GM18505 (cell line): ENCODE results near the gene CD2BP2.
"Not testable (repeated sequence)": the region's sequence is repeated elsewhere in the genome, so short reads cannot be mapped to it uniquely, and the experiment has no call there.

Experiments
- ATAC-seq: cut with Tn5 transposase; IDR thresholded peaks from one replicate; pipeline ENCODE4 v1.9.1; 2021; ENCODE audit not compliant: unreplicated experiment
- POLR2A ChIP-seq: IDR thresholded peaks from 4 replicates; pipeline ENCODE4 v1.6.1; 2011; ENCODE audit warnings: borderline replicate concordance; ENCODE audit not compliant: insufficient read depth, insufficient read length; ENCODE audit errors: extremely low read depth

CD2BP2 gene

DNA sequence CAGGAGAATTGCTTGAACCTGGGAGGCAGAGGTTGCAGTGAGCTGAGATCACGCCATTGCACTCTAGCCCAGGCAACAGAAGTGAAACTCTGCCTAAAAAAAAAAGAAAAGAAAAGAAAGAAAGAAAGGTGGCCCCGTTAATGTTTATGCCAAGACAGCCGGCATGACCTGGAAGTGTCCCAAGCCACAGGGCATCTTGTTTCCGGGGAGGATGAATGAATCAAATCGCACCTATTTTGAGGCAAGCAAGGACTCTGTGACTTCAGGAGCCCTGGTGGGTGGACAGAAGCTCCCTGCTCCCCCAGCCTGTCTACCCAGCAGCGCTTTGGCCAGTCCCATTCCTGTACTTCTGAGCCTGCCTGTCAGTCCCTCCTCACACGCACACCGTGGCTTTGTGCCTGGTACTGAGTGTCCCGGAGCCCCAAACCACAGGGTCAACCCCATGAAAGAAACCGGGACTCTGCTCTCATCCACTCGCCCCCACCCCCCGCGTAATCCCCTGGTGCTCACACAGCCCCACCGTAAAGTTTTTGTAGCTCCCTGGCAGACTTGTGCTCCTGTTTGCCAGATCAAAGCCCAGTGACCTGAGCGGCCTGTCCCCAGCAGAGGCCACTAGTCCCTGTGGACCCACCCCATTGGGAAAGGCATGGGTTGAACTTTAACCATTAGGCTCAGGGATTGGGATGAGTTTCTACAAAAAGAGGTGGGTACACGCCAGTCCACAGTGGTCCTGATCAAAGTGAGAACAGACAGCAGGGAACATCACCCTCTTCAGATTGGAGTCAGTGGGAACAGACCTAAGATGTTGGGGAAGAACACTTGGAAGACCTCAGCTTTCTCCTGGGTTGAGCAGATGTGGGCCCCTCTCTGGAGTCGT lies 19.3 kb downstream of the CD2BP2 start:
- ATAC-seq: no peak
- no peak for TF ChIP-seq POLR2A

DNA sequence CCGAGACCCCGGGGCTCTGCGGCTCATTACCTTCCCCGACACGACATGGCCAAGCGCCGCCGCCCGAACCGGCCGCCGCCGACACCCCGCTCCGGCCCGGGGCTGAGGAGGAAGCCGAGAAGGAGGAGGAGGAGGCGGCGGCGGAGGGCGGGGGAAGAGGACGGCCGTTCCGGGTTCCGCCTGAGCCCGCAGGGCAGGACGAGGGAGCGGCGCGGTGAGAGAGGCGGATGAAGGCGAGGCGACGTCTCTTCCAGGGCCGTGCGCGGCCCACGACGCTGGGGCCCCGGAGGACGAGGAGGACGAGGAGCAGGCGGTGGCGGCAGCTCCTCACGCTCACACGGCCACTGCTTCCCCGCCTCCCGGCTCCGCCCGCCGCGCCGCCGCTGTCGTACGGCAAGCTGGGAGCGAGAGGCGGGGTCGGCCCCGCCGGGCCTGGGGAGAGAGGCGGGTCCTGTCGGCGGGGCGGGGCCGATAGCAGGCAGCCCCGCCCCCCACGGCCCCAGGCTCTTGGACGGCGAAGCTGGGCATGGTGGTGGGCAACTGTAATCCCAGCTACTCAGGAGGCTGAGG lies 20.0 kb downstream of the CD2BP2 start:
- ATAC-seq: peak; percentile 76
- TF ChIP-seq POLR2A: peak; percentile 66

DNA sequence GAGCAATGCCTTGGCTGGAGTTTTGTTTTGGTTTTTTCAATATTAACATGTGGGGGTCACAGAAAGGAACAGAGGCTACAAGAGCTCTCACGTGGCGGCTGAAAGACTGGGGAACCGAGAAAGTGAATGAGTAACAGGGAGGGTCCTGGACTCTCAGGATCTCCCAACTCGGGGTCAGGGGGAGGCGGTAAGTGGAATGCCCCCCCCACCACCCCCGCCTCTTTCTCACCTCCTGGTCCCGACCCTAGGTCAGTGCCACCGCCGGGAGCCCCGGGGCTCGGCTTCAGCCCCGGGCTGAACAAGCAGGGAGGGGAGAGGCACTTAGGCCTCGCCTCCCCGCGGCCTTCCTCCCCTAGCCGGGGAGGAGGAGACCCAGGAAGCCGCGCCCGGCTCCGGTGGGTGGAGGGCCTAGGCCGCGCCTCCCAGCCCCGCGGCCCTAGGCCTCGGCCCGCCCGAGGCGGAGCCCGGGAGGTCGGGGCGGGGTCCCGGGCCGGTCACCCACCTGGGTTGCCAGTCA lies 20.6 kb downstream of the CD2BP2 start:
- ATAC-seq: peak; percentile 86

DNA sequence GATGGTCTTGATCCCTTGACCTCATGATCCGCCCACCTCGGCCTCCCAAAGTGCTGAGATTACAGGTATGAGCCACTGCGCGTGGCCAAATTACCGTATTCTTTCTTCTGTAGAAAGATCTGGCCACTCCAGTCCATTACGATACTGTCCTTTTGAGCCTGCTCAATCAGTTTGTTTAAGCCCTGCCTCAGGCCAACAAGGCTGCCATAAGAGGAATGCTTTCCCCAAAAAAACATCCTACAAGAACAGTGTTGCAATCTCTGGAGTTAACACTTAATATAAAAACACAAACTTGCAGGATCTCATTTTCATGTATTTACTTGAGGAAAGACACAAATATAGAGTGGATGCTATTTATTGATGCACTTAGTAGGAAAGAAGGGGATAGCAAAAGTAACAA lies 30.9 kb downstream of the CD2BP2 start:
- ATAC-seq: not testable (repeated sequence)

DNA sequence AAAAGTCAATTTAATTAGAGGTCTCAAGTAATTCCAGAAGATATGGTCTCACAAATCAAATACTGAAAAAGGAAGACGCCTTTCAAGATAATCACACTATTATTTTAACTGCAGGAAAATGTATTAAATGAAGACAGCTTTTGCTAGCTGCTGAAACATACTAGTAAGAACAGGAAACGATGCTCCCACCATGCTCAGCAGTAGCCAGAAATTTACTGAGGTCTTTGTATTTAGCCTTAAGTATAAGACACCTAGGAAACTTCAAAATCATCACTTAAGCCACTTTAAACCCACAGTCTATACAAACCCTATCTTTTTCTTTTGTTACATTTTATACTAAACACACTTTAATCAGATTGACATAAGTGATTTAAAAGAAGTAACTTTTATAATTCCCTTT lies 36.5 kb downstream of the CD2BP2 start:
- ATAC-seq: not testable (repeated sequence)

DNA sequence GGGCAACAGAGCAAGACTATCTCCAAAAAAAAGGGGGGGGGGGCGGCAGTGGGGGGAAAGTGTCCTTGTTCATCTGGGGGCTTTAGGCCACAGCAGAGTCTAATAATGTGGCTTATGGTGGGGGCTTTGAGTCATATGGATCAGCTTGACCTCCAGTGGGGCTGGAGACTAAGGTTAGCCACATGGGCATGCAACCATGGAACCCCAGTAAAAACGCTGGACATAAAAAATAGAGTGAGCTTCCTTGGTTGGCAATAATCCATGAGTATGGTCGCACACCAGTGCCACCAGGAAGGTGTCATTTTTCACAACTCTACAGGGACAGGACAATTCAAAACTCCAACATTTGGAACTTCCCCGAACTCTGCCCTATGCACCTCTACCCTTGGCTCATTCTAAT lies 44.2 kb downstream of the CD2BP2 start:
- ATAC-seq: not testable (repeated sequence)

DNA sequence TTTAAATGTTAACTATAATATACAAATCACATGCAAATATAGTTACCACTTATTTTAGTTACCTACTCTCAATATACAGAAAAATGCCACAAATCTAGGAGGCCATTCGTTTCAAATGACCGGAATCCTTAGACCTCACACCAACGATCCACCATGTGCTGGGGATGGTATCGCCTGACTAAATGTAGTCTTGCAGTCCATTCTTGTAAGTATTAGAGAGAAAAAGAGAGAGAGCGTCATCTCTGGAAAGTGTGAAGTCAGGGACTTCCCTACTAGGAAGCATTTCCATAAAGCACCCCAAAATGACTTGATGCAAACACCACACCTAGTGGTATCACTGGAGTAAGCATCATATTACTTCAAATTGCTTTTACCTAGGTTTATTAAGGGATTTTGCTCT lies 45.9 kb downstream of the CD2BP2 start:
- ATAC-seq: not testable (repeated sequence)
